NCI-H2196 (cell line): ENCODE measurements around the gene SLC24A3.
"Not testable (repeated sequence)": the region's sequence is repeated elsewhere in the genome, so short reads cannot be mapped to it uniquely, and the experiment has no call there.

Experiments used
- DNase-seq: peaks from one replicate; lab custom pipeline; 2025; ENCODE audit not compliant: unreplicated experiment; lab: John Stamatoyannopoulos, UW

Gene SLC24A3

GRCh38 chr20:19727251-19727847 is 514.9 kb downstream of the SLC24A3 start:
- no peak for DNase-seq

DNA sequence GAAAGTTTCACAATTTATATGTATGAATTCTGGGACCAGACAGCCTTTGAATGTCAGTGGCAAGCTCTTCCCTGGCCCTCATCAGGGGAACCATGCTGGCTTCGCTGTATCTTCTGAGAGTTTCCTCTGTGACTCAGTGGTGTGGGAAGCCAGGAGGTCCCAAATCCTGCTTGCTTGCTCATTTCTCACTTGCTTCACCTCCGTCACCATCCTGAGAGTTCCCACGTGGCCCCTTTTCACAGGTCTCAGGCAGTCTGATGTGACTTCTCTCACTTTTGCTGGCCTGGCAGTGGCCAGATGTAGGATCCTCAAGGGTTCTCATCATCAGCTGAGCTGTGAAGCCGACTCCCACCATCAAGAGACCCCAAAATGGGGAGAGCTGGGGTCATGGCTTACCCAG is 517.2 kb downstream of the SLC24A3 start:
- DNase-seq: no peak

DNA sequence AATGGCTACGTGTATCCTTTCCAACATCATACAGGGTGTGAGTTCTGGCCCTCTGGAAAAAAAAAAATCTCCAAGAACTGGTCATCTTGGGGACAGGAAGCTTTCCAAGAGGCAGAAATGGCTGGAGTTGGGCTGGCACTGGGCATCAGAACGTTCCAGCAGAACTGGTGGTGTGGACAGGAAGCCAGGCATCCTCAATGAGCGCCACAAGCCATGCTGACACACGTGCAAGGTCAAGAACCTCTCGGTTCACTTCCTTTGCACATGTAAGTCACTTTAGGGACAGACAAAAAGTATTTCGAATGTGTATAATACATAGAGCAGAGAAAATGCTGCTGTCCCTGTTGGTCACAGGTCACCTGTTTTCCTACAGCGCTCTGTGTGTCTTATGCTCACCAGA is 518.3 kb downstream of the SLC24A3 start:
- no peak for DNase-seq

DNA sequence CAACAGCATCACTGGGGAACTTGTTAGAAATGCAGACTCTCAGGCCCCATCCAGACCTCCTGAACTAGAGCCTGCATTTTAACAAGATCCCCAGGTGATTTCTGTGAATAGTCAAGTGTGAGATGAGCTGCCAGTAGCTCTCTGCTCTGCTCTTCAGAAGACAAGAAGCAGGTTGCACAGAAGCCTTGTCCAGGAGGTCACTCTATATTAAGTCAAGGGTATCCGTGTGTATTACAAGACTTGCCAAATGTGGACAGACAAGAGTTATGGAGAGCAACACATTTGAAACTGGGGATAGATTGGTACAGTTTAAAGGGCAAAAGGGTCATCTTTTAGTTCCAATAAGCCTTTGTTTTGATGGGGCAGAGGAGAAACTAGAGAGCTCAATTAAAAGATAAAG is 522.4 kb downstream of the SLC24A3 start:
- DNase-seq: no peak

DNA sequence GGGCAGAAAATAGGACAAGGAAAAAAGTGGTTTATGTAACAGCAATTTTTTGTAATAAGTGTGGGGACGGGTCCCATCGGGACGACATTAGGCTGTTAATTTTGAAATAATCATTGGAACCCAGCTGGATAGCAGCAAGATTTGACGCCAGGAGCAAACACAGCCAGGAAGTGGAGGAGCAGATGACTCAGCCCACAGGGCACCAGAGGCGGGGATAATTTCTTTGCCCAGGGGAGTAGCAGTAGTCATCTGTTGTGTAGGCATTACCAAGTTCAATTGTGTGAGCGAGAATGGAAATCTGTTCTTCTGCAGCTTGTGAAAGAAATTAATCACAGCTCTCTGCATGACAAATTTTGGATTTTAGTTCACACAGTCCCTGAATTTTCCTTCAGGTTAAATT is 523.0 kb downstream of the SLC24A3 start:
- no peak for DNase-seq

GRCh38 chr20:19737025-19737424 is 524.6 kb downstream of the SLC24A3 start:
- no peak for DNase-seq

GRCh38 chr20:19738951-19739350 is 526.5 kb downstream of the SLC24A3 start:
- DNase-seq: no peak

DNA sequence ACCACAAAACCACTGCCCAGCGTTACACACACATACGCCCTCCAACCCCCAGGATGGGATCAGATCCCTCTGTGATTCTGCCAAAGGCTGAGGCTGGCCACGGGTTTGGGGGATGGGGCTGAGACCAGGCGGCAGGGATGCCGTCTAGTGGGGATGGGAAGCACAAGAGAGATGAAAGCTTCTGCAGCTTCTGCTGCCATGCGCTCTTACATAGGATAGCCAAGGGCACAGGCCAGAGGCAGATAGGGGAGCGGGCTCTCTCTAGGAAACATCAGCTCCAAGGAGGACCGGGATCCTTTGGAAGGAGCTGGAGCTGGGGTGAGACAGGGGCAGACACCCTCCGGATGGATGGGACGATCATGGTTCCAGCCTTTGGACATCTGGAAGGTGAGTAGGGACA is 526.9 kb downstream of the SLC24A3 start:
- no peak for DNase-seq

- no peak for DNase-seq
These were observed 528.1 kb downstream of the SLC24A3 start for GRCh38 chr20:19740512-19740911.

- no peak for DNase-seq
These were observed 529.5 kb downstream of the SLC24A3 start for GRCh38 chr20:19741924-19742323.

- no peak for DNase-seq
These were observed 530.7 kb downstream of the SLC24A3 start for GRCh38 chr20:19742974-19743639.

- DNase-seq: no peak
These were observed 531.2 kb downstream of the SLC24A3 start for GRCh38 chr20:19743640-19743995.

DNA sequence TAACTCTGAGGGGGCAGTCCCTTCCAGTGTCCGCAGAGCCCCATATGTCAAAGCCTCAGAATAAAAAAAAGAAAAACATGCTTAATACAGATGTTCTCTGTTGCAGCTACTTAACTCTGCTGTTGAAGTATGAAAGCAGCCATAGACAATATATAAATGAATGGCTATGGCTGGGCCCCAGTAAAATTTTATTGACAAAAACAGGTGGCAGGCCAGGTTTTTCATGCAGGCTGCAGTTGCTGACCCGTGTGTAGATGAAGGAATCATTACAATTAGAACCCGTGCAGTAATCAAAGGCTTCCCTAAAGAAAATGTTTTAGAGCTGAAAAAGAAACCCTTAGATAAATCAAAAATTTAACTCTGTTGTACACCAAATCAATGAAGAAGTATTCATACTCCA is 532.7 kb downstream of the SLC24A3 start:
- DNase-seq: no peak

DNA sequence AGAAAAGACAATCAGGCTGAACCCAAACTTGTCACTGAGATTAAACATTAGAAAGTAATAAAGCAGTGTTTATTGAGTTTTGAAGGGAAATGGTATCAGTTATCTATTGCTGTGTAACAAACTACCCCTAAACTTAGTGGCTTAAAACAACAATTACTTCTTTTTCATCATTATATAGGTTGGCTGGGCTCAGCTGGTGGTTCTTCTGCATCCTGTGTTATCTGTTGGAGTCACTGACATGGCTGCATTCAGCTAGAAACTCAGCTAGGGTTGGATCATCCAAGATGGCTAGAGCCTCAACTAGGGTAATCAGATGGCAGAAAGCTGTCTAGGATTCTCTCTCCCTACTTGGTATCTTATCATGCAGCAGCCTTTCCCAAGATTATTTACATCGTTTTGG is 533.1 kb downstream of the SLC24A3 start:
- DNase-seq: no peak

GRCh38 chr20:19746396-19746795 is 534.0 kb downstream of the SLC24A3 start:
- no peak for DNase-seq

DNA sequence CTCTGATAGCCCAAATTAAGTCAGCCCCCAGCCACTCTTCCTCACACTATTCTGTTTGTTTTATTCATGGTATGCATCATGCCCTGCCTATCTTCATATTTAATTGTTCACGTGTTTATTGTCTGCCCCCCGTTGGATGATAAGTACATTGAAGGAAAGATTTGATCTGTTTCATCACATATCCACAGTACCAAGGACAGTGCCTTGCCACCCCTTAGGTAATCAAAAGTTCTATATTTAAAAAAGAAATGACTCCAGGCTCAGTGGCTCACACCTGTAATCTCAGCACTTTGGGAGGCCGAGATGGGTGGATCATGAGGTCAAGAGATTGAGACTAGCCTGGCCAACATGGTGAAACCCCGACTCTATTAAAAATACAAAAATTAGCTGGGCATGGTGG is 535.5 kb downstream of the SLC24A3 start:
- DNase-seq: no peak

GRCh38 chr20:19748681-19749080 is 536.2 kb downstream of the SLC24A3 start:
- DNase-seq: no peak

GRCh38 chr20:19749618-19750071 is 537.2 kb downstream of the SLC24A3 start:
- no peak for DNase-seq

GRCh38 chr20:19750101-19750606 is 537.7 kb downstream of the SLC24A3 start:
- DNase-seq: no peak

- DNase-seq: no peak
These were observed 538.6 kb downstream of the SLC24A3 start for GRCh38 chr20:19750907-19751636.

GRCh38 chr20:19754201-19754600 is 541.8 kb downstream of the SLC24A3 start:
- not testable (repeated sequence) for DNase-seq
